Measurements from ENCODE around the gene ABLIM2.
"Not testable (repeated sequence)": the region's sequence is repeated elsewhere in the genome, so short reads cannot be mapped to it uniquely, and the experiment has no call there.

Gene ABLIM2

GRCh38 chr4:8155660-8156421 is 2.8 kb downstream of the ABLIM2 start:
- no peak for DNase-seq

- DNase-seq, result no peak
Observed at GRCh38 chr4:8155048-8155447, 3.6 kb downstream of the ABLIM2 start.

GRCh38 chr4:8153441-8153840 is 5.2 kb downstream of the ABLIM2 start:
- DNase-seq, result no peak

GRCh38 chr4:8152865-8153257 is 5.8 kb downstream of the ABLIM2 start:
- no peak for DNase-seq

GRCh38 chr4:8152090-8152864 is 6.3 kb downstream of the ABLIM2 start:
- DNase-seq, result no peak

- no peak for DNase-seq
Observed at GRCh38 chr4:8151165-8151650, 7.4 kb downstream of the ABLIM2 start.

- no peak for DNase-seq
Observed at GRCh38 chr4:8150152-8151090, 8.2 kb downstream of the ABLIM2 start.

- DNase-seq, result no peak
Observed at GRCh38 chr4:8149664-8150063, 8.9 kb downstream of the ABLIM2 start.

GRCh38 chr4:8148785-8149435 is 9.7 kb downstream of the ABLIM2 start:
- DNase-seq, result no peak

GRCh38 chr4:8148159-8148558 is 10.5 kb downstream of the ABLIM2 start:
- DNase-seq, result no peak

GRCh38 chr4:8147231-8147970 is 11.2 kb downstream of the ABLIM2 start:
- no peak for DNase-seq

- no peak for DNase-seq
Observed at GRCh38 chr4:8146157-8146556, 12.5 kb downstream of the ABLIM2 start.

GRCh38 chr4:8144359-8144758 is 14.3 kb downstream of the ABLIM2 start:
- DNase-seq, result no peak

- no peak for DNase-seq
Observed at GRCh38 chr4:8143392-8144140, 15.0 kb downstream of the ABLIM2 start.

- DNase-seq, result no peak
Observed at GRCh38 chr4:8142556-8142955, 16.1 kb downstream of the ABLIM2 start.

GRCh38 chr4:8141935-8142334 is 16.7 kb downstream of the ABLIM2 start:
- DNase-seq, result no peak

- DNase-seq, result no peak
Observed at GRCh38 chr4:8140915-8141314, 17.7 kb downstream of the ABLIM2 start.

GRCh38 chr4:8139726-8140125 is 18.9 kb downstream of the ABLIM2 start:
- DNase-seq, result not testable (repeated sequence)

GRCh38 chr4:8136972-8137710 is 21.5 kb downstream of the ABLIM2 start:
- DNase-seq, result no peak

- no peak for DNase-seq
Observed at GRCh38 chr4:8136529-8136928, 22.1 kb downstream of the ABLIM2 start.
